GM19324 (cell line): ENCODE results near the gene ESRP2.

Experiments
- ATAC-seq: cut with Tn5 transposase; IDR thresholded peaks from one replicate; pipeline ENCODE4 v1.9.1; 2021; ENCODE audit warnings: mild to moderate bottlenecking, moderate library complexity; ENCODE audit not compliant: unreplicated experiment, low FRiP score

The ESRP2 gene

GRCh38 chr16:68227183-68227793 lies 8.6 kb downstream of the ESRP2 start:
- no peak for ATAC-seq

- no peak for ATAC-seq
These were observed 9.8 kb downstream of the ESRP2 start for GRCh38 chr16:68226116-68226515.

- no peak for ATAC-seq
These were observed 12.9 kb downstream of the ESRP2 start for GRCh38 chr16:68223072-68223471.

GRCh38 chr16:68219725-68220351 lies 16.1 kb downstream of the ESRP2 start:
- ATAC-seq = no peak

- ATAC-seq = no peak
These were observed 18.4 kb downstream of the ESRP2 start for GRCh38 chr16:68217506-68217905.

GRCh38 chr16:68216240-68216639 lies 19.7 kb downstream of the ESRP2 start:
- no peak for ATAC-seq

GRCh38 chr16:68215302-68215701 lies 20.6 kb downstream of the ESRP2 start:
- no peak for ATAC-seq

- no peak for ATAC-seq
These were observed 21.2 kb downstream of the ESRP2 start for GRCh38 chr16:68214726-68215125.

GRCh38 chr16:68206245-68206644 lies 29.7 kb downstream of the ESRP2 start:
- no peak for ATAC-seq

GRCh38 chr16:68202091-68202519 lies 33.8 kb downstream of the ESRP2 start:
- no peak for ATAC-seq

GRCh38 chr16:68200088-68200783 lies 35.7 kb downstream of the ESRP2 start:
- no peak for ATAC-seq

- ATAC-seq = no peak
These were observed 38.7 kb downstream of the ESRP2 start for GRCh38 chr16:68197250-68197649.

GRCh38 chr16:68194251-68194650 lies 41.7 kb downstream of the ESRP2 start:
- ATAC-seq = no peak

GRCh38 chr16:68190736-68191510 lies 45.0 kb downstream of the ESRP2 start:
- no peak for ATAC-seq

GRCh38 chr16:68190081-68190480 lies 45.8 kb downstream of the ESRP2 start:
- no peak for ATAC-seq

- ATAC-seq = no peak
These were observed 47.8 kb downstream of the ESRP2 start for GRCh38 chr16:68188170-68188569.

GRCh38 chr16:68187505-68187904 lies 48.4 kb downstream of the ESRP2 start:
- ATAC-seq = no peak

GRCh38 chr16:68186877-68187276 lies 49.0 kb downstream of the ESRP2 start:
- no peak for ATAC-seq

GRCh38 chr16:68183046-68183445 lies 52.9 kb downstream of the ESRP2 start:
- ATAC-seq = no peak

GRCh38 chr16:68179855-68180254 lies 56.1 kb downstream of the ESRP2 start:
- no peak for ATAC-seq

- no peak for ATAC-seq
These were observed 56.6 kb downstream of the ESRP2 start for GRCh38 chr16:68179196-68179795.
